GM12874 (cell line): Measurements from ENCODE around the gene LMAN2.

Source experiments
- CTCF ChIP-seq: IDR thresholded peaks from 2 replicates; pipeline ENCODE4 v1.5.1; 2011; ENCODE audit warnings: low read depth, mild to moderate bottlenecking, control low read depth, low read length, moderate library complexity; ENCODE audit not compliant: insufficient read depth

LMAN2 gene

GRCh38 chr5:177393206-177393765 is 41.8 kb upstream of the LMAN2 start:
- TF ChIP-seq CTCF = no peak

- TF ChIP-seq CTCF = no peak
Observed at GRCh38 chr5:177392765-177393164, 41.3 kb upstream of the LMAN2 start.

GRCh38 chr5:177390363-177391300 is 39.2 kb upstream of the LMAN2 start:
- peak; percentile 93 for TF ChIP-seq CTCF

GRCh38 chr5:177389241-177390169 is 38.0 kb upstream of the LMAN2 start:
- TF ChIP-seq CTCF = no peak

GRCh38 chr5:177388521-177389052 is 37.1 kb upstream of the LMAN2 start:
- no peak for TF ChIP-seq CTCF

GRCh38 chr5:177387405-177387804 is 35.9 kb upstream of the LMAN2 start:
- TF ChIP-seq CTCF = no peak
